SK-N-SH (cell line): Measurements from ENCODE around the gene ID1.
A peak's percentile ranks its signal among the peaks of the same experiment; 100 is the strongest.

ENCODE experiments used
- CTCF ChIP-seq: fragments of 200-600 bp; sonication (generic); IDR thresholded peaks from 2 replicates; pipeline ENCODE4 v1.6.1; 2017; ENCODE audit warnings: antibody characterized with exemption, mild to moderate bottlenecking, moderate library complexity
- JUND ChIP-seq: IDR thresholded peaks from 2 replicates; pipeline ENCODE4 v1.4.0; 2012
- TF ChIP-seq, protein P1 (sequence below): IDR thresholded peaks from 2 replicates; pipeline ENCODE4 v1.4.0; 2012; ENCODE audit warnings: low read depth, borderline replicate concordance

GRCh38 chr20:31559704-31560093 lies 45.4 kb upstream of the ID1 start:
- TF ChIP-seq JUND (peak; percentile 25; the same call in 1 of the 2 replicates), CTCF (no peak)
- TF ChIP-seq, protein P1, sequence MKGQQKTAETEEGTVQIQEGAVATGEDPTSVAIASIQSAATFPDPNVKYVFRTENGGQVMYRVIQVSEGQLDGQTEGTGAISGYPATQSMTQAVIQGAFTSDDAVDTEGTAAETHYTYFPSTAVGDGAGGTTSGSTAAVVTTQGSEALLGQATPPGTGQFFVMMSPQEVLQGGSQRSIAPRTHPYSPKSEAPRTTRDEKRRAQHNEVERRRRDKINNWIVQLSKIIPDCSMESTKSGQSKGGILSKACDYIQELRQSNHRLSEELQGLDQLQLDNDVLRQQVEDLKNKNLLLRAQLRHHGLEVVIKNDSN = no peak
